ENCODE results near the gene RBM48.

DNA sequence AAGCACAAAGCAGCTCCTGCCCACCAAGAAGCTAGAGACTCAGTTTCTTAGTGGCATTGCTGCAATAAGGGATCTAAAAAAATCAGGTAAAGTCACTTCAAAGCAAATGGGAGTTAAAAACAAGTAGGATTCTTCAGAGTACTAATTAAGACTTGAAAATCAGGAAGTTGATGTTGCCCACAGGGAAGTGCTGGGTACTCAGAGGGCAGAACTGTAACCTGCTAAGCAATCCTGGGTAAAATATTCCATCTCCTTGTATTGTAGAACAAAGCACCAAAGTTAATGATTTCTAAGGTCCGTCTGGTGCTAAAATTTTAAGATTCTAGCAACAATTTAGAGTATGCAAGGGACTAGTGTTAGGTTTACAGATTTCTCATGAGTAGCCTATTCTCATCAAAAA lies 8.6 kb upstream of the RBM48 start:
- no peak for TF ChIP-seq EZH2 (optimal IDR thresholded peaks at IDR 0.05; ENCODE audit: low read depth, low read length)
- TF ChIP-seq, protein P1, sequence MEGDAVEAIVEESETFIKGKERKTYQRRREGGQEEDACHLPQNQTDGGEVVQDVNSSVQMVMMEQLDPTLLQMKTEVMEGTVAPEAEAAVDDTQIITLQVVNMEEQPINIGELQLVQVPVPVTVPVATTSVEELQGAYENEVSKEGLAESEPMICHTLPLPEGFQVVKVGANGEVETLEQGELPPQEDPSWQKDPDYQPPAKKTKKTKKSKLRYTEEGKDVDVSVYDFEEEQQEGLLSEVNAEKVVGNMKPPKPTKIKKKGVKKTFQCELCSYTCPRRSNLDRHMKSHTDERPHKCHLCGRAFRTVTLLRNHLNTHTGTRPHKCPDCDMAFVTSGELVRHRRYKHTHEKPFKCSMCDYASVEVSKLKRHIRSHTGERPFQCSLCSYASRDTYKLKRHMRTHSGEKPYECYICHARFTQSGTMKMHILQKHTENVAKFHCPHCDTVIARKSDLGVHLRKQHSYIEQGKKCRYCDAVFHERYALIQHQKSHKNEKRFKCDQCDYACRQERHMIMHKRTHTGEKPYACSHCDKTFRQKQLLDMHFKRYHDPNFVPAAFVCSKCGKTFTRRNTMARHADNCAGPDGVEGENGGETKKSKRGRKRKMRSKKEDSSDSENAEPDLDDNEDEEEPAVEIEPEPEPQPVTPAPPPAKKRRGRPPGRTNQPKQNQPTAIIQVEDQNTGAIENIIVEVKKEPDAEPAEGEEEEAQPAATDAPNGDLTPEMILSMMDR (IDR thresholded peaks at IDR 0.05; ENCODE audit: low read length): no peak
- no peak for TF ChIP-seq EZH2phosphoT487 (IDR thresholded peaks at IDR 0.05; ENCODE audit: low read length)
